Measurements from ENCODE around the gene CRELD2.

Gene CRELD2

DNA sequence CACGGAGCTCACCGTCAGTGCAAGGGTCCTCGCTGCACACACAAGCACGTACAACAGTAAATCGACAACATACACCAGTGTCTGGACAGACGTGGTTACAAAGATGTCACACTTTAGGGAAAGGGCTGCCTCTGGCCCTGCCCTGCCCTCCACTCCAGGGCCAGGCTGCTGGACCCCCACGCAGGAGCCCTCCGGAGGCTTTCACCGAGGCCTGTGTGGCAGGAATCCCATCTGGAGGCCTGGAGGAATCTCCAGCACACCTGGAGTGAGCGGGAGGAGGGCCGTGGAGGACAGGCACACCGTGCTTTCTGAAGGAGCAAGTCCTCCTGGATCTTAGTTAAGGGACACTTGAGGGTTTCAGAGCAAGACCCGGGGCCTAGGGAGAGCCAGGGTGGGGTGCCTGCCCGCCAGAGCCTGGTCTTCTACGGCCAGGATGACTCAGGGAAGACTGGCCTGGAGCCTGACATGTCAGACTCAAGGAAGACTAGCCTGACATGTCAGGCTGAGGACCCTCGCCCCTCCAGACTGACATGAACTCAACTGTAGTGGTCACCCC is 40.0 kb downstream of the CRELD2 start:
- DNase-seq (ENCODE audit: low spot score): no peak

DNA sequence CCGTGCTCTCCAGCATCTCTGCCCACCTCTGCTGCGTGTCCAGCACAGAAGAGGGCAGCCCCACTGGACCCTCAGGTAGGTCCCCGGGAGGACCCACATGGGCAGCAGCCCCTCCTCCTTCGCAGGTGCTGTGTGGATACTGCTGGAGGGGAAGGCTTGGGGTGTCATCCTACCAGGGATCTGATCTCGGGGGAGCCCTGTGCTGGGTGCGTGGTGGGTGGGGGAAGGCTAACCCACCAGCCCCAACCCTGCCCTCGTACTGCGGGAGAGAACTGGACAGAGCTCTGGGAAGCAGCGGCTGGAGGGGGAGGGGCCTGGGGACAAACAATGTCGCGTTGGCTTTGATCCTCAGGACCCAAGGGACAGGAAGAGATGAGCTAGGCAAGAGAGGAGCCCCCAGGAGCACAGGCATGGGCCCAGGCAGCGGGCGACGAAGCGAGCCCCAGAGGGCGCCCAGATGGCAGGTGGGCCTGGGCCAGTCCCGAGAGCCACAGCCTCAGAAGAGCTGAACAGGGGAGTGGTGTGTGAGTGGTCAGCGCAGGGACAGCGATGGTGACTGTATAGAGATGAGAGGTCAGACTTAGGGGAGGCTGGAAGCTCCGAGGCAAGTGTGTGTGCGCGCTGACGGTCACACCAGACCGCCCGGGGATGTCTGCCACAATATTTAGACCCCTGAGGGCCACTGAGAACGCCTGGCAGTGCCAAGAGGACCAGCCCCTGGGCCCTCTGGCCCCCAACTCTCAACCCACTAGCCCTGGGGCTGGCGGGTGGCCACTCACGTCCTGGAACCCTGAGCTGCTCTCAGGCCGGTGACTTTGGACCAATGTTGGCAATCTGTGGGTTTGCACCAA is 40.7 kb downstream of the CRELD2 start:
- DNase-seq (ENCODE audit: low spot score): no peak

DNA sequence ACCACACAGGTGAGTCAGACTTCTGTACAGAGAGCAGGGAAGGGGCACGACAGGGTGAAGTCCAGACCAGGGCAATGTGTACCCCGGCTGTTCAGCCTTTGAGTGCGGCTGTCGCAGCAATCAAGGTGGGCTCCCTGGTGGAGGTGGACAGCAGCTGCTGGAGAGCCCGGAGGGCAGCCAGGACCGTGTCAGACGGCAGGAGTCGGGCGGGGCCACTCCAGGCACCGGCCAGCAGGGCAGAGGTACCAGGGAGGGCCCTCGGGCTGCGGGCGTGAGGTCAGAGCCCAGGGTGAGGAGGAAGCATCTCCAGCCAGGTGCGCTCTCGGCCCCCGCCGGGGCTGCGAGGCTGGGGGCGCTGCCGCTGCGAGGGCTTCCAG is 41.3 kb downstream of the CRELD2 start:
- DNase-seq (ENCODE audit: low spot score): peak; percentile 52

DNA sequence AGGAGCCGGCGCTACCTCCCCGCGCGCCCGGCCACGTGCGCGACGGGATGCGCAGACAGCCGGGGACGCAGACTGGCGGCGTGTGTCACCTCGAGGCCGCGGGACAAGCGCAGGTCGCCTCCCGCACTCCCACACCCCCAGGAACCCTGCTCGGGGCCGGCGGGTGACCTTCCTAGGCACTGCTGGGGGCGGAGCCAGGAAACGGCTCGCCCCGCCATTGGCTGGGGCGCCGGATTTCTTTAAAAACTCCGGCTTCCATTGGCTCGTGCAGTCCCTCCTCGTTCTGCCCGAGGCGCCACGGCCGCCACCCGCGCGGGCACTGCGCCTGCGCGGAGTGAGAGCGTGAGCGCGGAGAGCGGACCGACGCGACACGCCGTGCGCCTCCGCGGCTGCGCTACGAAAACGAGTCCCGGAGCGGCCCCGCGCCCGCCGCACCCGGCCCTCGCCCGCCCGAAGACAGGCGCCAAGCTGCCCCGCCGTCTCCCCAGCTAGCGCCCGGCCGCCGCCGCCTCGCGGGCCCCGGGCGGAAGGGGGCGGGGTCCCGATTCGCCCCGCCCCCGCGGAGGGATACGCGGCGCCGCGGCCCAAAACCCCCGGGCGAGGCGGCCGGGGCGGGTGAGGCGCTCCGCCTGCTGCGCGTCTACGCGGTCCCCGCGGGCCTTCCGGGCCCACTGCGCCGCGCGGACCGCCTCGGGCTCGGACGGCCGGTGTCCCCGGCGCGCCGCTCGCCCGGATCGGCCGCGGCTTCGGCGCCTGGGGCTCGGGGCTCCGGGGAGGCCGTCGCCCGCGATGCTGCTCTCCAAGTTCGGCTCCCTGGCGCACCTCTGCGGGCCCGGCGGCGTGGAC is 41.9 kb downstream of the CRELD2 start, which contains the start of gene PIM3:
PIM3 (plus strand) TSS at position 614 of the 846 bp plus-strand sequence; CDS start at position 790, 176 bp downstream.
- DNase-seq (ENCODE audit: low spot score): peak; percentile 99

DNA sequence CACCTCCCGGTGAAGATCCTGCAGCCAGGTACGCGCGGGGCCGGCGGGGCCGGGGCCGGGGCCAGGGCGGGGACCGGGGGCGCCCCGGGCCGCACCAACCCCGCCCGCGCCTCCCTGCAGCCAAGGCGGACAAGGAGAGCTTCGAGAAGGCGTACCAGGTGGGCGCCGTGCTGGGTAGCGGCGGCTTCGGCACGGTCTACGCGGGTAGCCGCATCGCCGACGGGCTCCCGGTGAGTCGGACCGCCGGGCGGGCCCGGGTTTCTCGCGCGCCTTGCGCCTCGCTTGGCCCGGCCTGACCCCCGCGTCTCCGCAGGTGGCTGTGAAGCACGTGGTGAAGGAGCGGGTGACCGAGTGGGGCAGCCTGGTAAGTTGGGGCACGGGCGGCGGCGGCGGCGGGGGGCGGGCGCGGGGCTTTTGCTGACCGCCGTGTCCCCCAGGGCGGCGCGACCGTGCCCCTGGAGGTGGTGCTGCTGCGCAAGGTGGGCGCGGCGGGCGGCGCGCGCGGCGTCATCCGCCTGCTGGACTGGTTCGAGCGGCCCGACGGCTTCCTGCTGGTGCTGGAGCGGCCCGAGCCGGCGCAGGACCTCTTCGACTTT is 42.7 kb downstream of the CRELD2 start:
- DNase-seq (ENCODE audit: low spot score): peak; percentile 48

DNA sequence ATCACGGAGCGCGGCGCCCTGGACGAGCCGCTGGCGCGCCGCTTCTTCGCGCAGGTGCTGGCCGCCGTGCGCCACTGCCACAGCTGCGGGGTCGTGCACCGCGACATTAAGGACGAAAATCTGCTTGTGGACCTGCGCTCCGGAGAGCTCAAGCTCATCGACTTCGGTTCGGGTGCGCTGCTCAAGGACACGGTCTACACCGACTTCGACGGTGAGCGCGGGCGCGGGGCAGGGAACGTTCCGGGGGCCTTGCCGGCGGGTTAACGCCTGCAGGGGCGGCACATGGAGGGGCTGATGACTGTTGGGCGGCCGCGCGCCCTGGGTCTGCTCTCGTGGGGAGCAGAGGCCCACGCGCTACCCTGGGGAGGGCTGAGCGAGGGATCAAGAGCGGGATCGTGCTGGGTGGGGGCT is 43.2 kb downstream of the CRELD2 start:
- no peak for DNase-seq (ENCODE audit: low spot score)

DNA sequence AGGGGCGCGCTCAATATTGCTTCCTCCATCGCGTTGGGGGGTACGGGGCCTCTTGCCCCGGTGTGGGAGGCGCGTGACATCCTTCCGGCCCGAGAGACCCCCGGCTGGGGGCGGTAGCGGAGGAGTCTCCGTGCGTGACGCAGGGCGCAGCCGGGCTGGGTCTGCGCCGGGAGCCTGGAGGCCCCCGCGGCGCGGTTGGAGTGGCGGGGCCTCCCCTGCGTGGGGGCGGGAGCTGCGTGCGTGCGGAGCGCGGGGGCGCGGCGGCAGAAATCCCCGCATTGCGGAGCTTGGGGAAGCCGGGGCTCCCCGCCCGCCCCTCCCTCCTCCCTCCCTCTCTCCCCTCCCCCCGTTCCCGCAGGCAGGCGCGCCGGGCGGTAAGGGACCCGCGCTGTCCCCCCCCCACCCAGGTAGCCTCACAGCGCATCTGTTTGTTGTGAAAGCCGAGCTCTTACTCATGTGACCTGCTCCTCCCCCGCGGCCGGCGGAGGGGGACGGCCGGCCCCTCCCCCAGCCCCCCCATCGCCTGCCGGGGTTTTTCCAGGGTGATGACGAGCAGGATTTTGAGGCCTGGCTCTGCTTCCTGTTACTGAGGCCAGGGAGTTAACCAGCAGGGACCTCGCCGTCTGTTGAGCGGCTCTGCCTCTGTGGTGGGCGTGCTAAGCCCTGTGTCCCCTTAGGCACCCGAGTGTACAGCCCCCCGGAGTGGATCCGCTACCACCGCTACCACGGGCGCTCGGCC is 43.7 kb downstream of the CRELD2 start:
- peak; percentile 94 for DNase-seq (ENCODE audit: low spot score)

DNA sequence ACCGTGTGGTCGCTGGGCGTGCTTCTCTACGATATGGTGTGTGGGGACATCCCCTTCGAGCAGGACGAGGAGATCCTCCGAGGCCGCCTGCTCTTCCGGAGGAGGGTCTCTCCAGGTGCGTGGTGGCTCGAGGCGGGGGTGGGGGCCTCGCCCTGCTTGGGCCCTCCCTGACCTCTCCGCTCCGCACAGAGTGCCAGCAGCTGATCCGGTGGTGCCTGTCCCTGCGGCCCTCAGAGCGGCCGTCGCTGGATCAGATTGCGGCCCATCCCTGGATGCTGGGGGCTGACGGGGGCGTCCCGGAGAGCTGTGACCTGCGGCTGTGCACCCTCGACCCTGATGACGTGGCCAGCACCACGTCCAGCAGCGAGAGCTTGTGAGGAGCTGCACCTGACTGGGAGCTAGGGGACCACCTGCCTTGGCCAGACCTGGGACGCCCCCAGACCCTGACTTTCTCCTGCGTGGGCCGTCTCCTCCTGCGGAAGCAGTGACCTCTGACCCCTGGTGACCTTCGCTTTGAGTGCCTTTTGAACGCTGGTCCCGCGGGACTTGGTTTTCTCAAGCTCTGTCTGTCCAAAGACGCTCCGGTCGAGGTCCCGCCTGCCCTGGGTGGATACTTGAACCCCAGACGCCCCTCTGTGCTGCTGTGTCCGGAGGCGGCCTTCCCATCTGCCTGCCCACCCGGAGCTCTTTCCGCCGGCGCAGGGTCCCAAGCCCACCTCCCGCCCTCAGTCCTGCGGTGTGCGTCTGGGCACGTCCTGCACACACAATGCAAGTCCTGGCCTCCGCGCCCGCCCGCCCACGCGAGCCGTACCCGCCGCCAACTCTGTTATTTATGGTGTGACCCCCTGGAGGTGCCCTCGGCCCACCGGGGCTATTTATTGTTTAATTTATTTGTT is 44.6 kb downstream of the CRELD2 start:
- DNase-seq (ENCODE audit: low spot score): no peak

DNA sequence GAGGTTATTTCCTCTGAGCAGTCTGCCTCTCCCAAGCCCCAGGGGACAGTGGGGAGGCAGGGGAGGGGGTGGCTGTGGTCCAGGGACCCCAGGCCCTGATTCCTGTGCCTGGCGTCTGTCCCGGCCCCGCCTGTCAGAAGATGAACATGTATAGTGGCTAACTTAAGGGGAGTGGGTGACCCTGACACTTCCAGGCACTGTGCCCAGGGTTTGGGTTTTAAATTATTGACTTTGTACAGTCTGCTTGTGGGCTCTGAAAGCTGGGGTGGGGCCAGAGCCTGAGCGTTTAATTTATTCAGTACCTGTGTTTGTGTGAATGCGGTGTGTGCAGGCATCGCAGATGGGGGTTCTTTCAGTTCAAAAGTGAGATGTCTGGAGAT is 45.2 kb downstream of the CRELD2 start:
- DNase-seq (ENCODE audit: low spot score): no peak

DNA sequence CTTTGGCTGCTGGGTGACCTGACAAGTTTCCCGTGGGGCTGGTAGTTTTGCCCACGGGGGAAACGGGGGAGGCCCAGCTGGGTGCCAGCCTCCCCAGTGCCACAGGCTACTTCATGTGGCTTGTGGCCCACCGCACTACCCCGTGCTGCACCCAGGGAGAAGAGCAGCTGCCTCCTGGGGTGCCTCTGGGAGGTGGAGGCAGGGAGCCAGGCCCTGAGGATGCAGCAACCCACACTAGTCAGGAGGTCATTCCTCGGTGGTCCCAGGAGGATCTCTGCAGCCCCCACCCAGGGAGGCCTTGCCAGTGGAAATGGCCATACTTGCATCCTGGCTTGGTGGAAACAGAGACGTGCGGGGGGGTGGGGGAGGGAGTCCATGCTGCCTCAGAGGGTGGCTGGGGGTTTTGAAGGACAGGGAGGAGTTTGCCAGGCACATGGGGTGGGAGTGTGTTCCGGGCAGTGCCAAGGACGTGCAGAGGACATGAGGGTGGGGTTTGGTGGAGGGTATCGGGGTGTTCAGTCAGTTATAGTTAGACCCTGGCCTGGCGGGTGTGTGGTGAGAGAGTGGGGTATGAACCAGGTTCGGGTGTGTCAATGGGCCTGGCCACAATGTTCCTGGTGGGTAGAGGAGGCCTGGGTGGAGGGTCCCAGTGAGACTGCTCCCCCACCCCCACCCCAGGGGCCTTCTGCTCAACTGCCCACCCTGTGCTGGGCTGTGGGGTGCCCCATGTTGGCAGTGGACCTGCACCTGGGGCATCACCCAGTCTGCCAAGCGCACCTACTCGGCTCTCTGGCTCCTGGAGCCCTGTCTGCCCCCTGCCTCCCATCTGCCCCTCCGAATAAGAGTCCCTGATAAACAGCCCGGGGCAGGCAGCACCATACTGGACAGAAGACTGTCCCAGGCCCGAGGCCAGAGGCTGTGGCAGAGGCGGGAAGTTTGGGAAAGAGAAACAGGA is 46.0 kb downstream of the CRELD2 start:
- no peak for DNase-seq (ENCODE audit: low spot score)

DNA sequence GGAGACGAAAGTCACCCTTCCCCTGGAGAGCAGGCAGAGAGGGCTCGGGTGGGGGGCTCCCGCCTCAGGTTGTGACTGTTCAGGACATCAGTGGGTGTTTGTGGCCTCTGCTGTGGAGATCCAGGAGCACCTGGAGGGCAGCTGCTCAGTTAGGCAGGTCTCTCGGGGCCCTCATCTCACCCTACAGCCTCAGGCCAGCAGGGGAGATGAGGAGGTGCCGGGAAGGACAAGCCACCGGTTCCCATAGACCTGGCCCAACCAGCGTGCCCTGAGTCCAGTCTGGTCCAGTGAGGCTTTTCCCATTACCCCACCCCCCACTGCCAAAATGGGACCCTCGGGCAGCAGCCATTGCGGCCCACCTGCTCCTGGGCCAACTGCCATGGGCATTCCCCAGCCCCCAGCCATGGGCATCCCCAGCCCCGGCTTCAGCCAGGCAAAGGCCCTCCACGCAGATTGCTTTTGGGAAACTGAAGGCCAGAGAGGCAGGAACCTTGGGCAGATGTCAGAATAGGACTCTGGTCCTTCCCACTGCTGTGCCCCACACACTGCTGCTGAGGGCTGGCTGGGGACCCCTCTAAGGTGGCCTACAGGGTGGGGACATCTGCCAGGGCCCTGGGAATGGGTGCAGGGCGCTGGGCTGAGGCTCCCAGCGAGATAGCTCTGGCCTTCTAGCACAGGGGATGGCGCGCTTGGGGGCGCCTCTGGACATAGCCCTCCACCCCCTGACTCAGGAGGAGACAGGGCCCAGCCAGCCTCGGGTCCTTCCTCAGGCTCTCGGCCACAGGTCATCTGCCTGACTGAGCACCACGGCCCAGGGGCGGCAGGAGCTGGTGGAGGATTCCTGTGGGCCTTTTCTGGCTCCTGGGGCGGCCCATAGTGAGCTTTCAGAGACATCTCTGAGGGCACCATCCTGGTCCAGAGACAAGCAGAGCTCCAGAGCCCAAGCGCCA is 46.9 kb downstream of the CRELD2 start:
- DNase-seq (ENCODE audit: low spot score): no peak

DNA sequence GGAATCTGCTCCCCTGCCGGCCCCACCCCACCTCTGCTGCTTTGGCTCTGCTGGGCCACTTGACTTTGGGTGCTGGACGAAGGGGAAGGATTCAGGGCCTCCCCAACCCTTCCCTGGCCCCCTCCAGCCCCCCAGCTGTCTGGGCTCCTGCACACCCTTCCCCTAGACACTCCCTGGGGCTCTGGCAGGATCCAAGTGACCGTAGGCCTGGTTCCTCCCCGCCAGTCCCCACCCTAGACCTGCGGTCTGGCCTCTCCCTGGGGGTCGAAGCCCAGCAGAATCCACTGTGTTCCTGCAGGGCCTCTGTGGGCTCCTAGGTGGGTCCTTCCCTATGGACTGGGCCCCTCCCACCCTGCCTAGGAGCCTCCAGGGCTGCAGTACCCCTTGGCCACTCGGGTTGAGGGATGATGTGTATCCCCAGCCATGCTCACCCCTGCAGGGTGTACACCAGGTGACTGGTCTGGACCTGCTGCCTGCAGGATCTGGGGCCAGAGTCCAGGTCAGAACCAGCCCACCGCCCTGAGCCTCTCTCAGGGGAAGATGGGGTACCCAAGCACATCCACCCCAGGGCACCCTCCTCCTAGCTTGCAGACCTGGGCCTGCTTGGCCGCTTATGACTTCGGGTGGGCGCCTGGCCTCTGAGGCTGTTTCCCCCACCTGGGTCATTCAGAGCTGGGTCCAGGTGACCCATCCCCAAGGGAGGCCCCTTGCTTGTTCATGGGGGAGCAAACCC is 47.8 kb downstream of the CRELD2 start:
- DNase-seq (ENCODE audit: low spot score): no peak

DNA sequence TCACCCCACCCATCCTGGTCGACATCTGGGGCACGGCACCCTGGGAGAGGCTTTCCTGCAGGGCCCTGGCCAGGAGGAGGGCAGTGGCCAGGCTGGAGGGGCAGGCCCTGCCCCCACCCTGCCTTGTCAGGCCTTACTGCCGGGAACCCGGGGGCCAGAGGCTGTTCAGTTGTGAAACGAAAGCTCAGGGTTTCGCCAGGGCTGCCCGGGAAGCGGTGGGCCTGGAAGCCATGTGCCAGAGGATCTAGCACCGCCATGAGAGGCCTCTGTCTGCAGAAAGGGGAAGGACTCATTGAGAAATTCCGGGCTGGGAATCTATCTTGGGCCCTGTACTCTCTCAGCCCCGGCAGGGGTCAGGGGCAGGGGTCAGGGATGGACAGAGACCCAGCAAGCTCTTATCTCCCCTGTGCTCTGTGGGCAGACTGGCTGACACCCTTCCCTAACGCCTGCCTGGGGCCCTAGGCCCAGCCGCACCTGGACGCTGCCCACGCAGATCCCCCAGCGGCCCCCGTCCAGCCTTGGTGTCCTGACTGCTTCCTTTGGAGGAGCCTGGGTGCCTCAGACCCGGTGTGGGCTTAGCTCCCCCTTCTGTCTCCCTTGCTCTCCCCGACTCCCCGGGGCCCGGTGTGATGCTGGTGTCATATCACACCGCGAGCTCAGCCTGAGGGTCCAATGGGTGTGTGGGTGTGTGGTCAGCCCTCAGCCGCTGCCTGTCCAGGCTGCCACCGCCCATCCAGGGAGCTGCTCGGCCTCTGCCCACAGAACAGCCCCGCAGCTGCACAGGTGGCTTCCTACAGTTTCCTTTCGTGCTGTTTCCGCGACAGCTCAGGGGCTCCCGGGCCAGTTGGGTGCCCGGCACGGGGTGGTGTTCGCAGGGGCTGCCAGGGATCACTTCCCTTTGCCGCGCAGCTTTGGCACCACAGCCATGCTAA is 48.6 kb downstream of the CRELD2 start:
- DNase-seq (ENCODE audit: low spot score): no peak

DNA sequence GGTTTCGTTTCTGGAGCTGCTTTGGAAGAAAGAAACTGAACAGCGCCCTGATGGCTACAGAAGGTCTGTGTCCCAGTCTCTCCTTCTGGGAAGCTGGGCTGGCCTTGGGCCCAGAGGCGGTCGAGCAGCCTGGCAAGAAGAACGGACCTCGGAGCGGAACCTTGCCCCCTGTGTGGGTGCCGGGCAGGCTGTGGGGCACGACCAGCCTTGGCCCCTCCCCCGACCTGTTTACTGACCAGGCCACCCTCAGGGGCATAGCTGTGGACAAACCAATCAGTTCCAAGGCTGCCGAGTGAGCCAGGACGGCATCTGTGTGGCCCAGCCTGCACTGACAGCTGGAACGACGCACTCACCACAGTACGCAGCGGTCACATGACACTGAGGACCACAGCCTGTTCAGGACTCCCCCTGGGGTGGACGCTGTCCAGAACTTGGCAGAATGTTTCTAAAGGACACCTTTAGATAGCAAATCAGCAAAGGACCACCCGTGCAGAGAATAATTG is 49.3 kb downstream of the CRELD2 start:
- no peak for DNase-seq (ENCODE audit: low spot score)

DNA sequence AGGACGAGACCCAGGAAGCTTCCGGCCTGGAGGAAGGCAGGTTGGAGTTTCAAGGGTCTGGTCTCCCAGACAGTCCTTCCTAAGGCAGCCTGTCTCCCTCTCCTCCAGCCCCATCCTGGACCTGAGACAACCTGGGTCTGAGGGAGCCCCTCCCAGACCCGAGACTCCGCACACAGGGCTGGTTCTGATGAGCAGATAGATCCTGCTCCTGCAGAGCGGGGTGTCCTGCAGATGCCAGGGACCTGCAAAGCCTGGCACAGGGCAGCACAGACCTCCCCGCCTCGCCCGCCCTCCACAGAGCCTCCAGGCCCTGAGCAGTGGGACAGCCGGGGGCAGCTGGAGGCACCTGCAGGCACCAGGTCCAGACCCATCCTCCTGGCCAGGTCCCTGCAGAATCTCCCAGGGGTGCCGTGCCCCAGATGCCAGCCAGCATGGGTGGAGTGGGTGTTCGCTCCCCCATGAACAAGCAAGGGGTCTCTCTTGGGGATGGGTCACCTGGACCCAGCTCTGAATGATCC is 49.9 kb downstream of the CRELD2 start:
- no peak for DNase-seq (ENCODE audit: low spot score)

Measured in GM03348 (cell line).